HG03520 (cell line): ENCODE data around the gene RPS2.
"Not testable (repeated sequence)": the region's sequence is repeated elsewhere in the genome, so short reads cannot be mapped to it uniquely, and the experiment has no call there.

ENCODE experiments used
- ATAC-seq: cut with Tn5 transposase; IDR thresholded peaks from one replicate; pipeline ENCODE4 v1.9.1; 2021; ENCODE audit warnings: mild to moderate bottlenecking, moderate library complexity; ENCODE audit not compliant: unreplicated experiment

The RPS2 gene

DNA sequence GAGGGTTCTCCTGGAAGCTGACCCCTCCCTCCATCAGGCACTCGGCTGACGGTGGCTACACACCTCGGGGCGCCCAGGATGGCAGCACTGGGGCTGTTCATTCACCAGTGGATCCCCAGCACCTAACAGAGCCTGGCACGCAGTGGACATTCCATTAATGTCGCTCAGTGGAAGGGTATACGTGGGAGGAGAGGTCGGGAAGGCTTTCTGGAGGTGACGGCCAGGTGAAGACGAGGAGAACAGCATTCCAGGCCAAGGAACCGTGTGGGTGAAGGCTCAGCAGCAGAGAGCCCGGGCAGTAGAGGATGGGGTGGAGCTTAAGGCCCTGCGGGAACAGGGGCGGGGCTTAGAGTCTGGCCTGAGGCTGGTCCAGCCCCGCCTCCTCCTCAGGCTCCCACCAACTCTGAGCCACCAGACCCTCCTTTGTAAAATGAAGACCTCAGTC is 43.9 kb downstream of the RPS2 start:
- no peak for ATAC-seq

DNA sequence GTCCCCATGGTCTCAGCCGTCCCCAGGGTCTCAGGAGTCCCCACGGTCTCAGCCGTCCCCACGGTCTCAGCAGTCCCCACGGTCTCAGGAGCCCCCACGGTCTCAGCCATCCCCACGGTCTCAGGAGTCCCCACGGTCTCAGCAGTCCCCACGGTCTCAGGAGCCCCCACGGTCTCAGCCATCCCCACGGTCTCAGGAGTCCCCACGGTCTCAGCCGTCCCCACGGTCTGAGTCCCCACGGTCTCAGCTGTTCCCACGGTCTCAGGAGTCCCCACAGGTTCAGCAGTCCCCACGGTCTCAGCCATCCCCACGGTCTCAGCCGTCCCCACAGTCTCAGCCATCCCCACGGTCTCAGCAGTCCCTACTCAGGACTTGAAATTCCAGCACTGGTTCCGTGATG is 44.5 kb downstream of the RPS2 start:
- not testable (repeated sequence) for ATAC-seq

DNA sequence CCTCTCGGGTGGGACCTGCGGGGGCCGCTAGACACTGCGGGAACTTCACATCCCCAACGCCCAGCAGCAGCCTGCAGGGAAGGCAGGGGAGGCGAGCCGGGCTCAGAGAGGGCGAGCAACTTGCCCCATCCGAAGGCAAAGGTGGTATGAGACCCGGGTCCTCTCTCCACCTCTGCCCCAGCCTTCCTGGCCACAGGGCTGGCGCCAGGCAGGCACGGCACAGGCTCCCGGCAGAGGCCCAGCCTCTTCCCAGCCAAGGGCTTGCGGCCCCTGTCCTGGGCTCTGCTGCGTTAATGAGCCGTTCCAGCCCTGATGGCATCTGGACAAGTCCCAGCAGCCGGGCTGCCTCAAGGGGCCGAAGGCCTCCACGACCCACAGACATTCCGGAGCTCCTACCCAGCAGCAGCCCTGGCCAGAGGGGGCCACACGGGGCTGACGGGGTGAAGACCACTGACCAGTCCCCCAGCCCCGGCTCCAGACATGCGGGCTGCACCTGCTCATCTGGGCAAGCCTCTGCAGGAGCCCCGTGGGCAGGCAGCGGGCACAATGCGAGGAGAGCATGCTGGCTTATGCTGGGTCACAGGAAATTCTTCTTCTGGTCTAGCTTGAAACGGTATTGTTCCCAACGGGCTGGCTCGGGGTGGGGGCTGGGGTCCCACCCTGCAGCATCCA is 45.2 kb downstream of the RPS2 start:
- ATAC-seq = no peak

DNA sequence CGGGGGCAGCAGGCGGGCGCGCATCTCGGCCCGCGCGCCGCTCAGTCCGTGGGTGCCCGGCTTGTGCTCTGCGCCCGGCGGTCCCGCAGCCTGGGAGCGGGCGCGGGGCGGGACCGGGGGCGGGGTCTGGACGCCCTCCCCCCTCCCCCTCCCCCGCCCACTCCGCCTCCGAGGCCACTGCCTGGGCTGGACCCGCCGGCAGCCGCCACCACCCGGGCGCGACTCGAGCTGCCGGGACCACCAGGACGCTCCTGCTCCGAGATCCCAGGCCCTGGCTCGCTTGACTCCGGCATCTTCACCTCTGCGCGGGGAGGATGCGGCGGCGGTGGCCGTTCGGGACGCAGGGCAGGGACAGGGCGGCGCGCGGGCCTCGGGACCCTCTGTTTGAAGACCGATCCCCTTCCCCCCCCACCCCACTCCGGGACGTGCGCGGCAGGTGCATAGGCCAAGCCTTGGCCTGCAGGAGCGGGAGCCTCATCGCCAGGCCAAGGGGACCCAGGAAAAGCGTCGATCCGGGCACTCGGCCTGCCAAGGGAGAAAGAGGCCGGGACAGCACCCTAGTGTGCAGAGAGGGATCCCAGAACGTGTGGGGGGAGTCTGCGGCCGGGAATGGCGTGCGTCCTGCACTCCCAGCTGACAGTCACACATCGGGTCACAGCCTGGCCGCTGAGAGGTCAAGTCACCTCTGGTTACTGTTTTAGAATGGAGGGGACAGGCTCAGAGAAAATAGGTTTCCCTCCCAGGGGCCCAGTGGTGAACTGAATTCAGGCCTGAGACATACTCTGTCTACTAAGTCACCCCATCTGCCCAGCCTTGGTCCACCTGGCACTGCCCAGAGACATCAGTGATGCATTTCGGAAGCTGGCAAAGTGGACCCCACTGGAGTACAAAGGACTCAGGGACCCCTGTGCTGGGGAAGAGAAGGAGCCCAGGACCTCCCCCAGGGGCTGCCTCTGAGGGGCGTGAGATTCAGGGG is 46.0 kb downstream of the RPS2 start, which contains the start of gene HS3ST6:
Gene HS3ST6, minus strand, starts transcription at position 65 of the 976 bp plus-strand sequence. CDS start 92 bp downstream, outside the sequence.
- ATAC-seq = no peak

DNA sequence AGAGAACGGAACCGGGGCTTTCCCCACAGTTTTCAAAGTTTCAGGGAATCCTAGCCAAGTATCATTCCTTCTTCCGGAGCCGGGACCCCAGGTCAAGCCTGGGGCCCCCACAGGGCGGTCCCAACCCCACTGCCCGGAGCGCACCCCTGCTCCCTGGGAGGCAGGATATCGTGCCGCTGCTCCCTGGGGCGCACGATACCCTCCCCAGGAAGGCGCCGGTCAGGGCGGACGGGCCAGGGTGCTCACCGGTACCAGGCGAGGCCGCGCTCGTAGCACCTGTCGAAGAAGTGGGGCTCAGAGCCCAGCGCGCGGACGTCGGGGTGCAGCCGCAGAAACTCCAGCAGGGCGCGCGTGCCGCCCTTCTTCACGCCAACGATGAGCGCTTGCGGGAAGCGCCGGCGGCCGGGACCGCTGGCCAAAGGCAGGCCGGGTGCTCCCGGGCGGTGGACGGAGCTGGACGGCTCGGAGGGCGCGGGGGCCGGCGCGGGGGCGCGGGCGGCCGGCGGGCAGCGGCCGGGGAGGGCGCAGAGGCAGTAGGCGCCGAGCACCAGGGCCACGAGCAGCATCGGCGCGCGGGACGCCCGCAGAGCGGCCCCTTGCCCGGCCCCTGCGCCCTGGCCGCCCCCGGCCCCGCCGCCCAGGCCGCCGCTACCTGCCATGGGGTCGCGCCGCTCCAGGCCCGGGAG is 46.8 kb downstream of the RPS2 start:
- no peak for ATAC-seq

DNA sequence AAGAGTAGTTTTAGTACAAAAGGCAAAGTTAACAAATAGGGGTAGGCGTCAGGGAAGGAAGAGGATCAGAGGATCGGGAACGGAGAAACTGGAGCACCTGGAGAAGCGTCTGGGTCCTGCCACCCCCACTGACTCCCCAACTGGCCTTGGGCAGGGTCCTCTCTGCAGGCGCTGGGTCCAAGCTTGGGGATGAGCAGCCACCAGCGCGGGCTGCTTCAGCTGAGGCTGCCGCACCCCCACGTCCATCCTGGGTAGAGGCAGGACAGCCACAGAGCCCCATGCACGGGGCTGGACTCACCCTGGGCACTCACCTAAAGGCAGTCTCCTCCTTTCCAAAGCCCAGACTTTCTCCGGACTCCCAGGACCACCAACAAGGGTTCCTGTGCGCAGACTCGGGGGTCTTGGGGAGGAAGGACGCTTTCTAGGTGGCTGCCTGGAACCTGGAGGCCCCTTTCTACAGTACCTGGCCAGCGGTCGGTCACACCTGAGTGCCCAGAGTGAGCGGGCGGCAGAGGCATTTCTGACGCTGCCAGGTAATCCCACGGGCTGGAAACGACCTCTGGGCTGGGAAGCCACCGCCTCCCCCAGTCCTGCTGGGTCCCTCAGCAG is 47.5 kb downstream of the RPS2 start:
- ATAC-seq = no peak

DNA sequence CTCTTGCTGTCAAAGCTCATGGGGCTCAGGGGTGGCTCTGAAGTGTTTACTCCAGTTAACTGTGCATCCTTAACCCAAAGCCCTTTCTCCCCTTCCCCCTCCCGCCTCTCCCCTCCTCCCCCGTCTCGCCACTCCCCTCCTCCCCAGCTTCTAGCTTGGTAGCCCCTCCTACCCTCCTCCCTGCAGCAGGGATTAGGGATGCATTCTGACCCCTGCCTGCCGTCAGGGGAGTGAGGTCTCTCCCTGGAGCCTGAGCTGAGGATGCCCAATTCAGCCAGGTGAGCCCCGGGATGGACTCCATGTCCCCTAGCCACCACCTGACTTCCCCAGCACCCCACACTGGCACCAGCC is 48.0 kb downstream of the RPS2 start:
- no peak for ATAC-seq

DNA sequence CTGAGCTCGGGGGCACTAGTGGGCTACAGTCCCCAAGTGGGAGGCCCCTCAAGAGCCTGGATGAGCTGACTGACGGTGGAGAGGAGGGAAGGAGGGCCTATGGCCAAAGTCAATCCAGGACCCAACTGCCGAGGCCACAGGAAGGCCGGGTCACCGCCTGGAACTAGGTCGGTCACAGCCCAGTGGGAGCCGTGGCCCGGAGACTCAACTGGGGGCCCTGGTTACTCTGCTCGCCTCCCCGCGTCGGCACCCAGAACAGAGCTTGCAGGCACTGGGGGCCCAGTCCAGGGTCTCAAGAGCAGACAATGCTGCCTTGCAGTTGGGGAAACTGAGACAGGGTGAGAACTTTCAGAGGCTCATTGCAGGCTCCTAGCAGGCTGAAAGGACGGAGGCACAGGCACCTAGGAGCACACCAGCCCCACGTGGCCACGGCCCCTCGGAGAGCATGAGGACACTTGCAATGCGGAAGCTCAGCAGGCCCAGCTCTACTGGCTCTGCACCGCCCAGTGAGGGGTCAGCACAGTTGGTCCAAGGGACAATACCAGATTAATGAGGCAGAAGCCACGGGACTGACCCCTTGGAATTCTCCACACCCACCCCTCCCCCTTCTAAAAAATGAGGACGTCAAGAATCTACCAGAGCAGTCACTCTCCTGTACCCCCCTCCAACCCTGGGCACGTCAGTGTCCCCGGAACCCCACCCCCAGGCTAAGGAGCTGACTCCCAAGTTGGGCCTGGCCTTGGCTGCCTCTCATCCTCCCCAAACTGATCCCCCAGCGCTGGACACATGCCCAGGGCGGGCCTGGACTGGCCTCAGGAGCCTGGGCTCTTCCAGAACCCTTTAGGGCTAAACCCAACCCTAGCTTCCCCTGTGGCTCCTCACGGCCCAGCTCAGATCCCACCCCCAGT is 48.6 kb downstream of the RPS2 start:
- ATAC-seq = no peak

DNA sequence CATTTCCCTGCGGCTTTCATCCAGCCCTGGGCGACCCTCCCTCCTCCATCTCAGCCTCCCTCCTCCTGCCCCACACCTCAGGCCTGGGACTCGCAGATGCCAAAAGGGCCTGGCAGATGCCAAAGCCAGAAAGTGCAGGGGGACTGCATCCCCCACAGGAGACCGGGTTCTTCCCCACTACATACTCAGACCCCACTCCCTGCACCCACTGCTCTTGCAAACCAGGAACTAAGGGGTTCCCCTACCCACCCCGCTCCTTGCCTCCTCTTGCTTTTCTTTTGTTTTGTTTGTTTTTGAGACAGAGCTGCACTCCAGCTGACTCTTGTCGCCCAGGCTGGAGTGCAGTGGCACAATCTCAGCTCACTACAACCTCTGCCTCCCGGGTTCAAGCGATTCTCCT is 49.6 kb downstream of the RPS2 start:
- no peak for ATAC-seq

DNA sequence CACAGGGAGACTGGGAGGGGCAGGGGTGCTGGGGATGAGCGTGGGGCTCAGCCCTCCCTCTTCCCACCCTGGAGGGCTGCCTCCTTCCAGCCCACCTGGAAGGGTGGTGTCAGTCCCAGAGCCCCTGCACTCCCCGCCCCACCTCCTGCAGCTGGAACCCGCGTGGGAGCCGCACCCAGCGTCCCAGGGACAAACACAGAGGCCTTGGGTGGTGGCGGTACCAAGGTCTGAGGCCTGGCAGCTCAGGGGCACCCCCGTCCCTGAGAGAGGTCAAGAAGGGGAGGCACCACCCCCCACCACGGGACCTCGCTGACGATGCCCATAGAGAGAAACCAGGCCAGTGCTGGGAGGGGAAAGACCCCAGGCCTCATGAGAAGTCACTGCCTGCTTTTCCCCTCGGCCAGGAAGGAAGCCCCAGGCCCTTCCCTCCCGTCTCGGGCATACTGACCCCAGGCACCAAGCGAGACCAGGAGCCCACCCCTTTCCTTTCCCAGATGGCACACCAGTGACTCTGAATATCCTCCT is 50.5 kb downstream of the RPS2 start:
- no peak for ATAC-seq

DNA sequence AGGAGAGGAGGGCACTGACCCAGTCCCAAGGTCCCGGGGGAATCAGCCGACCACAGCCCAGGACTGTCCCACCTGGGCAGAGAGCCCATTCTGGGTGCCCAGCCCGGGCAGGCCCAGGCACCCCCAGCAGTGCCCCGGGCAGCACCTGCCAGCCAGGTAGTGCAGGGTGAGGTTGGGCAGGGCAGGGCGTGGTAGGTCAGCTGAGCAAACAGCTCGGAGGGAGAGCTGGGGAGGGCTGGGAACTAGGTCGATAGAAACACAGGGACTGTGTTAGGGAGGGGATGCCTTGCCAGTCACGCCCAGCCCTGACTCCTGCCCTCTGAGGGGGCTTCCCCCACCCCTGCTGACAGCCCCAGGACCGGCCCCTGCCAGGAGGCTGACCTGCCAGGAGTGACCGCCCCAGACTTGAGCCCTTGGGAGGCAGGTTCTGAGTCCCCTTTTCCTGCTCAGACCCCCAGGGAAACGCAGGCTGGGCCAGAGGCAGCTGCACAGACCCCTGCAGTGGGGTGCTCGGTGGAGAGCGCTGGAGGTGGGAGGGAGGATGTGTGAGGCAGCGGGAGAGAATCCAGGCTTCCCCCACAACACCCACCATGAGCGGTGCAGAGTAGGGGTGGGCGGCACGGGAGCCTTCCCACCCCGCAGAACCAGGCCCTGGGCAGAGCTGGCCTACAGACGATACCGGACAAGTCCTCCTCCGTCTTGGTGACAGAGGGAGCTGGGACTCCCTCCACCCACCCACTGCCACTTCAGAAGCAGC is 51.1 kb downstream of the RPS2 start:
- ATAC-seq = no peak

DNA sequence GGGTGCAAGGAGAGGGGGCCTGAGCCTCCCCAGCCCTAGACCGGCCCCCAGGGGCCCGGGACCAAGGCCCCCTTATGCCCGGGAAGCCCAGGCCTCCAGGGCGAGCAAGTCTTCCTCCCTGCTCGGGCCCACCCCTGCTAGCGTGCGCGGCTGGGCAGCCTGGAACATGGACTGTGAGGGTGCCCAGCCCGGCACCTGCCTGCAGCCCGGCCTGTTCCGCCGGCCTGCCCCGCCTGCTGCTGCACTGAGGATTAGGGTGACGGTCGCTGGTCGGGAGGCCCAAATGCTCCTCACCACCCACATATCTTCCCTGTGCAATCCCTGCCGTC is 52.4 kb downstream of the RPS2 start:
- ATAC-seq = no peak
